H1 (cell line): ENCODE data around the gene ZNF33A. TPM values are rescaled to one million over a fixed set of nuclear protein-coding genes. Genes with fewer than 3 reads are reported as not detected.

Experiments
- CTCF ChIA-PET: fragments of 300-600 bp; sonication (Branson Sonifier 250); formaldehyde crosslinking; loops from one replicate; lab custom pipeline; 2021; ENCODE audit not compliant: partially characterized antibody; lab: Charles Lee
- POLR2A ChIA-PET: fragments of 300-600 bp; sonication (Branson Sonifier 250); formaldehyde crosslinking; loops from one replicate; lab custom pipeline; 2021; ENCODE audit warnings: inconsistent platforms; ENCODE audit not compliant: partially characterized antibody; lab: Charles Lee
- DNase-seq, 2 experiments: peaks; one replicate each; pipeline versions ENCODE4 v3.0.0 to v3.0.0-alpha.2; 2010 to 2022; ENCODE audit warnings: low spot score in 2 of 2, low read depth in 1 of 2, mixed read lengths in 1 of 2
- FAIRE-seq: peaks from 2 replicates; lab custom pipeline; 2011; peaks lifted over from hg19 to GRCh38; lab: Jason Lieb, UNC
- H2AFZ ChIP-seq: 2 replicates; pipeline ENCODE4 v1.8.1; 2012; ENCODE audit warnings: low read length, inconsistent platforms
- H2AK5ac ChIP-seq: 2 replicates; pipeline ENCODE4 v1.6.1; 2013; ENCODE audit warnings: low read depth, low read length
- H2BK120ac ChIP-seq: replicated peaks from 2 replicates; pipeline ENCODE3; 2013; ENCODE audit warnings: low read depth, low read length, inconsistent platforms
- H2BK12ac ChIP-seq: 2 replicates; pipeline ENCODE4 v1.6.1; 2013; ENCODE audit warnings: low read depth, low read length
- H2BK15ac ChIP-seq: 2 replicates; pipeline ENCODE4 v1.6.1; 2013; ENCODE audit warnings: low read length
- H2BK20ac ChIP-seq: 2 replicates; pipeline ENCODE4 v1.6.1; 2013; ENCODE audit warnings: low read length
- H2BK5ac ChIP-seq: 2 replicates; pipeline ENCODE4 v1.6.1; 2013; ENCODE audit warnings: low read depth, low read length
- H3K14ac ChIP-seq: 2 replicates; pipeline ENCODE4 v1.6.1; 2013; ENCODE audit warnings: inconsistent platforms; ENCODE audit not compliant: insufficient read length
- H3K18ac ChIP-seq: 2 replicates; pipeline ENCODE4 v1.6.1; 2013; ENCODE audit warnings: low read length; ENCODE audit errors: extremely low read depth
- H3K23ac ChIP-seq: 2 replicates; pipeline ENCODE4 v1.6.1; 2013; ENCODE audit warnings: inconsistent platforms; ENCODE audit not compliant: insufficient read length
- H3K23me2 ChIP-seq: 2 replicates; pipeline ENCODE4 v1.6.1; 2013; ENCODE audit warnings: low read depth, low read length
- H3K27ac ChIP-seq: 2 replicates; pipeline ENCODE4 v1.6.1; 2011; ENCODE audit warnings: low read depth, low read length, inconsistent platforms
- H3K27me3 ChIP-seq, 4 experiments: replicated peaks in 1 of 4; 1 replicate in 1 of 4; 2 replicates in 3 of 4; pipeline versions ENCODE4 v1.6.1 to v1.8.1; 2011 to 2013; ENCODE audit warnings: low read length in 3 of 4, mild to moderate bottlenecking in 3 of 4, inconsistent platforms in 2 of 4, mixed read lengths in 2 of 4, moderate library complexity in 1 of 4; ENCODE audit not compliant: control insufficient read depth in 3 of 4, insufficient read depth in 3 of 4; ENCODE audit errors: extremely low read depth in 1 of 4
- H3K36me3 ChIP-seq, 4 experiments: 2 replicates each; pipeline versions ENCODE4 v1.6.1 to v1.8.1; 2011 to 2013; ENCODE audit warnings: mild to moderate bottlenecking in 4 of 4, low read length in 3 of 4, moderate library complexity in 2 of 4, control low read depth in 1 of 4, inconsistent platforms in 1 of 4; ENCODE audit not compliant: insufficient read depth in 4 of 4, control insufficient read depth in 2 of 4
- H3K4ac ChIP-seq: replicated peaks from 2 replicates; pipeline ENCODE3; 2013; ENCODE audit warnings: low read length, low read depth, mixed read lengths, inconsistent platforms; ENCODE audit not compliant: insufficient read length
- H3K4me1 ChIP-seq, 4 experiments: replicated peaks in 1 of 4; 1 replicate in 1 of 4; 2 replicates in 3 of 4; pipeline versions ENCODE4 v1.6.1 to v1.8.1; 2011 to 2013; ENCODE audit warnings: low read length in 3 of 4, inconsistent platforms in 2 of 4, mixed read lengths in 1 of 4; ENCODE audit not compliant: insufficient read depth in 4 of 4, control insufficient read depth in 3 of 4
- H3K4me2 ChIP-seq, 2 experiments: 2 replicates each; pipeline versions ENCODE4 v1.6.1 to v1.8.1; 2011 to 2013; ENCODE audit warnings: low read depth in 2 of 2, low read length in 2 of 2, control low read depth in 1 of 2, inconsistent platforms in 1 of 2, mild to moderate bottlenecking in 1 of 2; ENCODE audit not compliant: insufficient read depth in 1 of 2
- H3K4me3 ChIP-seq, 4 experiments: fragments of 200-600, 300-600 bp in 1 of 4; sonication (generic), shearing (Covaris generic), sonication (Bioruptor Twin) in 1 of 4; 2 replicates each; pipeline versions ENCODE4 v1.5.1 to v1.8.1; 2011 to 2016; ENCODE audit warnings: low read length in 4 of 4, low read depth in 3 of 4, control low read depth in 2 of 4, inconsistent platforms in 2 of 4, mild to moderate bottlenecking in 2 of 4, mixed read lengths in 1 of 4, moderate library complexity in 1 of 4; ENCODE audit not compliant: insufficient read depth in 2 of 4; ENCODE audit errors: extremely low read depth in 1 of 4
- H3K56ac ChIP-seq: replicated peaks from 2 replicates; pipeline ENCODE3; 2013; ENCODE audit warnings: low read depth, mild to moderate bottlenecking, mixed read lengths, low read length, inconsistent platforms; ENCODE audit not compliant: insufficient read length
- H3K79me1 ChIP-seq: 2 replicates; pipeline ENCODE4 v1.6.1; 2013; ENCODE audit warnings: low read depth, low read length, control low read depth
- H3K79me2 ChIP-seq, 2 experiments: 2 replicates each; pipeline versions ENCODE4 v1.6.1 to v1.8.1; 2012 to 2013; ENCODE audit warnings: low read length in 2 of 2, mild to moderate bottlenecking in 2 of 2, inconsistent platforms in 1 of 2; ENCODE audit not compliant: insufficient read depth in 2 of 2, control insufficient read depth in 1 of 2
- H3K9ac ChIP-seq, 4 experiments: replicated peaks in 1 of 4; 1 replicate in 1 of 4; 2 replicates in 3 of 4; pipeline versions ENCODE4 v1.6.1 to v1.8.1; 2011 to 2013; ENCODE audit warnings: low read depth in 3 of 4, low read length in 3 of 4, control low read depth in 2 of 4, mild to moderate bottlenecking in 2 of 4, moderate library complexity in 2 of 4, inconsistent platforms in 1 of 4; ENCODE audit errors: extremely low read depth in 1 of 4
- H3K9me3 ChIP-seq, 2 experiments: 2 replicates each; pipeline versions ENCODE4 v1.6.1 to v1.8.1; 2012 to 2013; ENCODE audit warnings: mild to moderate bottlenecking in 2 of 2, moderate library complexity in 2 of 2, control low read depth in 1 of 2, inconsistent platforms in 1 of 2, low read depth in 1 of 2, low read length in 1 of 2, mixed read lengths in 1 of 2; ENCODE audit not compliant: insufficient read depth in 2 of 2
- H4K20me1 ChIP-seq, 2 experiments: replicated peaks in 1 of 2; 2 replicates each; pipeline versions ENCODE3 to v1.8.1; 2011 to 2013; ENCODE audit warnings: inconsistent platforms in 2 of 2, low read length in 2 of 2, mild to moderate bottlenecking in 1 of 2; ENCODE audit not compliant: insufficient read depth in 2 of 2, control insufficient read depth in 1 of 2
- H4K5ac ChIP-seq: 2 replicates; pipeline ENCODE4 v1.6.1; 2013; ENCODE audit warnings: low read length, low read depth, mixed read lengths, inconsistent platforms; ENCODE audit not compliant: insufficient read length
- H4K8ac ChIP-seq: 2 replicates; pipeline ENCODE4 v1.8.0; 2013; ENCODE audit warnings: mild to moderate bottlenecking, moderate library complexity, low read length, inconsistent platforms; ENCODE audit not compliant: insufficient read depth; ENCODE audit errors: extremely low read depth
- H4K91ac ChIP-seq: replicated peaks from 2 replicates; pipeline ENCODE3; 2013; ENCODE audit warnings: low read length, mixed read lengths, inconsistent platforms; ENCODE audit not compliant: insufficient read length
- CBX5 ChIP-seq: fragments of 300-800, 300-1000 bp; sonication (generic); IDR thresholded peaks from 2 replicates; pipeline ENCODE4 v1.7.1; 2016; ENCODE audit warnings: antibody characterized with exemption, low read length, low read depth
- PHF8 ChIP-seq: fragments of 200-600 bp; sonication (generic); conservative IDR thresholded peaks from 2 replicates; pipeline ENCODE4 v1.7.1; 2012; ENCODE audit warnings: low read depth, mild to moderate bottlenecking, inconsistent platforms, low read length, moderate library complexity
- RXRA ChIP-seq: IDR thresholded peaks from 2 replicates; pipeline ENCODE4 v1.6.1; 2011; ENCODE audit warnings: low read depth, mild to moderate bottlenecking, low read length, moderate library complexity; ENCODE audit not compliant: insufficient read depth
- SIN3A ChIP-seq, 2 experiments: IDR thresholded peaks in 1 of 2; conservative IDR thresholded peaks in 1 of 2; 2 replicates each; pipeline ENCODE4 v1.6.1; 2011 to 2012; ENCODE audit warnings: low read length in 2 of 2, improper control_type of control experiment in 1 of 2, low read depth in 1 of 2, mild to moderate bottlenecking in 1 of 2
- TAF7 ChIP-seq: optimal IDR thresholded peaks from 2 replicates; pipeline ENCODE3; 2011; ENCODE audit warnings: low read depth, mild to moderate bottlenecking, inconsistent platforms, low read length, moderate library complexity, borderline replicate concordance
- TCF12 ChIP-seq: IDR thresholded peaks from 2 replicates; pipeline ENCODE4 v1.6.1; 2011; ENCODE audit warnings: low read depth, mild to moderate bottlenecking, low read length
- WGBS, 2 experiments: shearing (Covaris generic) in 1 of 2; methylation state at CpG; one replicate each; pipeline versions ENCODE4 v1.1.6 to v1.1.7; 2013 to 2015; ENCODE audit warnings: low lambda C conversion rate in 2 of 2, mixed read lengths in 2 of 2, inconsistent platforms in 1 of 2, low coverage in 1 of 2, missing lambda C conversion rate in 1 of 2; ENCODE audit not compliant: insufficient replicate concordance in 2 of 2, insufficient coverage in 1 of 2, insufficient read length in 1 of 2; ENCODE audit errors: extremely low coverage in 1 of 2, missing lambda C conversion rate in 1 of 2; 5-methylcytosine and 5-hydroxymethylcytosine counted together
- polyA plus RNA-seq, 7 experiments: library from polyadenylated mRNA; depleted of rRNA in 3 of 7; stranded (reverse) in 5 of 7; unstranded in 2 of 7; fragments of >200 nt in 5 of 7; fragments of 200-250 nt in 2 of 7; gene quantifications; 1 replicate in 5 of 7; 2 replicates in 1 of 7; 4 replicates in 1 of 7; pipeline versions ENCODE4 v1.2.1 to v1.2.3, GENCODE V29; 2011 to 2013; ENCODE audit warnings: missing spikeins in 2 of 7, mixed read lengths in 2 of 7
- total RNA-seq: library from RNA; stranded (reverse); fragmentation: NEBNext Ultra II Directional; extraction: Animal tissue kit (Norgen Biotek cat#: 25700); gene quantifications from 2 replicates; pipeline ENCODE4 v1.2.1, GENCODE V29; 2021
- TF ChIP-seq, protein P1 (sequence below): IDR thresholded peaks from 2 replicates; pipeline ENCODE4 v1.6.1; 2011; ENCODE audit warnings: low read depth, mild to moderate bottlenecking, low read length; ENCODE audit not compliant: insufficient read depth

Gene ZNF33A
- total and polyA plus RNA-seq, 2 of the 8 experiments (the other 6 are each of a cell fraction or from before 2014, with no cell fraction given): 6.0 to 48.3 TPM

DNA sequence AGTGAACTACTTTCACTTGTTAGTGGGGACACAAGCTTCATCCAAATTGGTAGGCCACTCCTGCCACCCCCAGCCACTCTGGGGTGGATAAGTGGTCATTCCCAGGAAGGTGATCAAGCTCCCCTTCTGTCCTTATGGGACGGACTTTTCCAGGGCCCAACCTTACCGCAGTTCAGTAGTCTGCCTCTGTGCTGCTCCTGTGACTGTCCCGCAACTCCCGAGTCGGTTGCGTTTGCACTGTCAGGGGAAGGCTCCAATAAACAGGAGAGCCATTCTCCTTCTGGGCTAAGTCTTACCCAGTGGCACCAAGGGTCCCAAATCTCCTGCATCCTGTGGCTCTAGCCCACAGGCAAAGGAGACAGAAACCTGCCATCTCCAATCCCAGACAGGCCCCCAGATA, 7.4 kb upstream of the ZNF33A start:
- no peak overlapping the region for H4K5ac ChIP-seq
- no peak overlapping the region for H3K4ac ChIP-seq
- H3K27ac ChIP-seq: no peak overlapping the region
- WGBS, 2 experiments: 94% methylated on average over 4 of the region's 6 CpGs; no CpG with 5 or more reads in 1 of the 2 experiments
- no peaks in the 10 kb centered on the region for H3K27me3 ChIP-seq
- POLR2A ChIA-PET: no interaction called here
- H2AFZ ChIP-seq: no peak overlapping the region
- no peak overlapping the region for H3K23ac ChIP-seq
- no peak overlapping the region for H3K14ac ChIP-seq
- H3K56ac ChIP-seq: no peak overlapping the region
- TF ChIP-seq CBX5 (no peak), TCF12 (no peak), SIN3A (conservative IDR thresholded peaks at IDR 0.05 in 1 of 2, IDR thresholded peaks at IDR 0.05 in 1 of 2; ENCODE audit: low read depth in 1 of 2, low read length in 2 of 2) (no peak), TAF7 (no peak), RXRA (no peak), PHF8 (no peak)
- TF ChIP-seq, protein P1, sequence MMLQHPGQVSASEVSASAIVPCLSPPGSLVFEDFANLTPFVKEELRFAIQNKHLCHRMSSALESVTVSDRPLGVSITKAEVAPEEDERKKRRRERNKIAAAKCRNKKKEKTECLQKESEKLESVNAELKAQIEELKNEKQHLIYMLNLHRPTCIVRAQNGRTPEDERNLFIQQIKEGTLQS: no peak
- TF ChIP-seq, all 59 proteins: peak for 0
- Histone ChIP-seq H2BK12ac (no peak overlapping the region), H3K36me3 (no peaks in the 10 kb centered on the region), H2BK5ac (no peak overlapping the region), H3K9ac (no peak overlapping the region), H4K91ac (no peak overlapping the region), H4K20me1 (no peaks in the 10 kb centered on the region), H2BK120ac (no peak overlapping the region), H3K79me2 (no peaks in the 10 kb centered on the region), H3K4me3 (no peak overlapping the region), H3K4me2 (no peak overlapping the region), H3K79me1 (no peaks in the 10 kb centered on the region), H3K9me3 (peaks cover 15 to 28% of the 10 kb centered on the region in 2 experiments; a peak in 3 of 4 replicates), H2BK20ac (no peak overlapping the region), H4K8ac (no peak overlapping the region), H2BK15ac (no peak overlapping the region), H3K4me1 (no peaks in the 10 kb centered on the region), H2AK5ac (no peak overlapping the region), H3K23me2 (no peaks in the 10 kb centered on the region), H3K18ac (no peak overlapping the region)
- CTCF ChIA-PET: interaction anchor here (2.0 kb wide), 1 partner anchor 26 kb away, joined by 7 read pairs; no protein-coding TSS in a partner anchor
- DNase-seq: no peak
- no peak for FAIRE-seq
